Activated T-cell treated with anti-CD3 and anti-CD28 coated beads, Interleukin-2, amount 50 U/mL, for 48 hours (primary cell): ENCODE data around the gene ORC5.
"Not testable (repeated sequence)": the region's sequence is repeated elsewhere in the genome, so short reads cannot be mapped to it uniquely, and the experiment has no call there.

Experiments used
- DNase-seq, 2 experiments: peaks; one replicate each; pipeline ENCODE4 v3.0.0-alpha.2; 2020

ORC5 gene

GRCh38 chr7:104207731-104208420 lies at the start of gene ORC5:
Gene ORC5, minus strand, starts transcription at chr7:104208013. Its CDS starts 109 bp downstream, at chr7:104207904.
- DNase-seq: peak; percentile 83 to 88

- no peak for DNase-seq
Observed at GRCh38 chr7:104255616-104256015, 47.8 kb upstream of the ORC5 start.

- no peak for DNase-seq
Observed at GRCh38 chr7:104255194-104255593, 47.4 kb upstream of the ORC5 start.

- no peak for DNase-seq
Observed at GRCh38 chr7:104254696-104255095, 46.9 kb upstream of the ORC5 start.

GRCh38 chr7:104252409-104253134 lies 44.8 kb upstream of the ORC5 start:
- DNase-seq: no peak

GRCh38 chr7:104242638-104243037 lies 34.8 kb upstream of the ORC5 start:
- no peak for DNase-seq

GRCh38 chr7:104241538-104242209 lies 33.9 kb upstream of the ORC5 start:
- DNase-seq: no peak

GRCh38 chr7:104241135-104241534 lies 33.3 kb upstream of the ORC5 start:
- no peak for DNase-seq

GRCh38 chr7:104240401-104240800 lies 32.6 kb upstream of the ORC5 start:
- no peak for DNase-seq

GRCh38 chr7:104234990-104235389 lies 27.2 kb upstream of the ORC5 start:
- DNase-seq: not testable (repeated sequence)

- peak; percentile 39 to 58 for DNase-seq
Observed at GRCh38 chr7:104231054-104232046, 23.5 kb upstream of the ORC5 start.

GRCh38 chr7:104230606-104231005 lies 22.8 kb upstream of the ORC5 start:
- DNase-seq: no peak

- DNase-seq: no peak
Observed at GRCh38 chr7:104228442-104228841, 20.6 kb upstream of the ORC5 start.

- no peak for DNase-seq
Observed at GRCh38 chr7:104225451-104225850, 17.6 kb upstream of the ORC5 start.

GRCh38 chr7:104217620-104218019 lies 9.8 kb upstream of the ORC5 start:
- DNase-seq: no peak

GRCh38 chr7:104209063-104209462 lies 1.2 kb upstream of the ORC5 start:
- no peak for DNase-seq

- no peak for DNase-seq
Observed at GRCh38 chr7:104208421-104208780, 588 bp upstream of the ORC5 start.

- no peak for DNase-seq
Observed at GRCh38 chr7:104207348-104207730, 474 bp downstream of the ORC5 start.

- no peak for DNase-seq
Observed at GRCh38 chr7:104206841-104207240, 972 bp downstream of the ORC5 start.

- no peak for DNase-seq
Observed at GRCh38 chr7:104198673-104199278, 9.0 kb downstream of the ORC5 start.

- no peak for DNase-seq
Observed at GRCh38 chr7:104196161-104196560, 11.7 kb downstream of the ORC5 start.

GRCh38 chr7:104192434-104192833 lies 15.4 kb downstream of the ORC5 start:
- no peak for DNase-seq
